Keratinocyte (primary cell): ENCODE measurements around the gene IKZF5. TPM values are rescaled to one million over a fixed set of nuclear protein-coding genes. Genes with fewer than 3 reads are reported as not detected.

ENCODE experiments used
- DNase-seq: peaks from one replicate; pipeline ENCODE4 v3.0.0-alpha.2; 2011; ENCODE audit warnings: low read depth, missing footprints, low spot score
- FAIRE-seq: peaks from 2 replicates; lab custom pipeline; 2011; peaks lifted over from hg19 to GRCh38; lab: Jason Lieb, UNC
- H2AFZ ChIP-seq: 2 replicates; pipeline ENCODE4 v1.6.0; 2012; ENCODE audit warnings: low read length, control low read depth, inconsistent platforms; ENCODE audit not compliant: control insufficient read depth
- H3K27ac ChIP-seq: 2 replicates; pipeline ENCODE4 v1.5.1; 2011; ENCODE audit warnings: low read length; ENCODE audit not compliant: control insufficient read depth, insufficient read depth
- H3K27me3 ChIP-seq: 3 replicates; pipeline ENCODE4 v1.6.0; 2011; ENCODE audit warnings: low read length; ENCODE audit not compliant: control insufficient read depth, insufficient read depth; ENCODE audit errors: extremely low read depth
- H3K36me3 ChIP-seq, 2 experiments: 2 replicates in 1 of 2; 3 replicates in 1 of 2; pipeline ENCODE4 v1.5.1; 2011; ENCODE audit warnings: low read length in 2 of 2, mild to moderate bottlenecking in 1 of 2; ENCODE audit not compliant: control insufficient read depth in 2 of 2, insufficient read depth in 2 of 2; ENCODE audit errors: extremely low read depth in 1 of 2
- H3K4me1 ChIP-seq: 3 replicates; pipeline ENCODE4 v1.5.1; 2011; ENCODE audit warnings: low read length; ENCODE audit not compliant: control insufficient read depth, insufficient read depth; ENCODE audit errors: extremely low read depth
- H3K4me2 ChIP-seq: 3 replicates; pipeline ENCODE4 v1.6.0; 2011; ENCODE audit warnings: low read depth, low read length; ENCODE audit not compliant: control insufficient read depth, insufficient read depth; ENCODE audit errors: extremely low read depth
- H3K4me3 ChIP-seq, 3 experiments: fragments of 200-600 bp in 1 of 3; sonication (generic) in 1 of 3; 2 replicates in 2 of 3; 3 replicates in 1 of 3; pipeline ENCODE4 v1.5.1; 2011 to 2016; ENCODE audit warnings: low read length in 3 of 3, mild to moderate bottlenecking in 3 of 3, control low read depth in 2 of 3, inconsistent platforms in 1 of 3, low read depth in 1 of 3, mixed read lengths in 1 of 3, mixed run types in 1 of 3, moderate library complexity in 1 of 3; ENCODE audit not compliant: control insufficient read depth in 2 of 3, insufficient read depth in 2 of 3; ENCODE audit errors: extremely low read depth in 1 of 3
- H3K79me2 ChIP-seq: 2 replicates; pipeline ENCODE4 v1.6.0; 2012; ENCODE audit warnings: low read length; ENCODE audit not compliant: control insufficient read depth, insufficient read depth
- H3K9ac ChIP-seq: 3 replicates; pipeline ENCODE4 v1.6.0; 2011; ENCODE audit warnings: low read length; ENCODE audit not compliant: control insufficient read depth, insufficient read depth; ENCODE audit errors: extremely low read depth
- H3K9me1 ChIP-seq: 3 replicates; pipeline ENCODE4 v1.6.0; 2011; ENCODE audit warnings: low read length; ENCODE audit not compliant: control insufficient read depth, insufficient read depth; ENCODE audit errors: extremely low read depth
- H3K9me3 ChIP-seq: 2 replicates; pipeline ENCODE4 v1.5.1; 2012; ENCODE audit warnings: low read depth, low read length; ENCODE audit not compliant: control insufficient read depth
- H4K20me1 ChIP-seq: 3 replicates; pipeline ENCODE4 v1.6.0; 2011; ENCODE audit warnings: low read length; ENCODE audit not compliant: control insufficient read depth, insufficient read depth; ENCODE audit errors: extremely low read depth
- CTCF ChIP-seq, 3 experiments: IDR thresholded peaks in 1 of 3; conservative IDR thresholded peaks in 1 of 3; optimal IDR thresholded peaks in 1 of 3; 2 replicates in 2 of 3; 3 replicates in 1 of 3; pipeline versions ENCODE3 to v1.5.1; 2011; ENCODE audit warnings: low read length in 3 of 3, mild to moderate bottlenecking in 3 of 3, moderate library complexity in 2 of 3, control low read depth in 1 of 3, inconsistent platforms in 1 of 3; ENCODE audit not compliant: insufficient read depth in 2 of 3; ENCODE audit errors: extremely low read depth in 1 of 3
- EZH2 ChIP-seq: IDR thresholded peaks from one replicate; pipeline ENCODE4 v1.6.1; 2012; ENCODE audit warnings: inconsistent platforms, mild to moderate bottlenecking, low read length, moderate library complexity
- dilution Hi-C: fragments of 300-500 bp; cut with MboI; formaldehyde crosslinking; loops from one replicate; pipeline ENCODE4 v1.7.0; 2020; ENCODE audit warnings: low sequenced_read_pairs; ENCODE audit not compliant: extremely low pct_ligation_motif_present
- polyA plus RNA-seq, 5 experiments: library from polyadenylated mRNA; depleted of rRNA in 3 of 5; stranded (reverse) in 3 of 5; stranded (forward) in 1 of 5; unstranded in 1 of 5; fragments of >200 nt; gene quantifications; 1 replicate in 1 of 5; 2 replicates in 3 of 5; 3 replicates in 1 of 5; pipeline versions ENCODE4 v1.2.1 to v1.2.3, GENCODE V29; 2011 to 2012; ENCODE audit warnings: missing spikeins in 2 of 5, low read depth in 1 of 5, low replicate concordance in 1 of 5

The IKZF5 gene
- polyA plus RNA-seq, 1 donor (not counting 4 experiments of a cell fraction or from before 2014, with no cell fraction given) = 6.5 TPM

DNA sequence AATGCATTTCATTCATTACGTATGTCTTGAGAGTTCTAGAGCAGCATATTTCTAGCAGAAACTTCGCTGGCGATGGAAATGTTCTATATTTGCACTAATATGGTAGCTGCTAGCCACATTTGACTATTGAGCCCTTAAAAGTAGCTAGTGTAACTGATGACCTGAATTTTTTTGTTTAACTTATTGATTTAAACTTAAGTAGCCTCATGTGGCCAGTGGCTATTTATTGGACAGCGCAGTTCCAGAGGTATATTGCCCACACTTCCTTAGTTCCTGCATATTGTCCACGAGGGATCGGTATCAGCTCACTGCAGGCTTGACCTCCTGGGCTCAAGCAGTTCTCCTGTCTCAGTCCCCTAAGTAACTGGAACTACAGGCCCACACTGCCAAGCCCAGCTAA, 24.7 kb downstream of the IKZF5 start:
- Histone ChIP-seq H3K4me2 (no peak overlapping the region), H3K27ac (no peak overlapping the region), H3K36me3 (peaks cover 2 to 8% of the 10 kb centered on the region in 2 experiments), H4K20me1 (no peaks in the 10 kb centered on the region), H3K4me3 (no peak overlapping the region), H3K9ac (no peak overlapping the region), H3K27me3 (no peaks in the 10 kb centered on the region), H3K79me2 (no peaks in the 10 kb centered on the region), H2AFZ (no peak overlapping the region), H3K9me3 (no peaks in the 10 kb centered on the region), H3K4me1 (peaks cover 5% of the 10 kb centered on the region), H3K9me1 (no peaks in the 10 kb centered on the region)
- dilution Hi-C loops = no loop called here
- no peak for DNase-seq
- no peak for TF ChIP-seq CTCF (optimal IDR thresholded peaks at IDR 0.05 in 1 of 3, IDR thresholded peaks at IDR 0.05 in 1 of 3, conservative IDR thresholded peaks at IDR 0.05 in 1 of 3; ENCODE audit: extremely low read depth in 1 of 3, insufficient read depth in 2 of 3, low read length in 3 of 3)
- no peak for TF ChIP-seq EZH2
- no peak for FAIRE-seq

DNA sequence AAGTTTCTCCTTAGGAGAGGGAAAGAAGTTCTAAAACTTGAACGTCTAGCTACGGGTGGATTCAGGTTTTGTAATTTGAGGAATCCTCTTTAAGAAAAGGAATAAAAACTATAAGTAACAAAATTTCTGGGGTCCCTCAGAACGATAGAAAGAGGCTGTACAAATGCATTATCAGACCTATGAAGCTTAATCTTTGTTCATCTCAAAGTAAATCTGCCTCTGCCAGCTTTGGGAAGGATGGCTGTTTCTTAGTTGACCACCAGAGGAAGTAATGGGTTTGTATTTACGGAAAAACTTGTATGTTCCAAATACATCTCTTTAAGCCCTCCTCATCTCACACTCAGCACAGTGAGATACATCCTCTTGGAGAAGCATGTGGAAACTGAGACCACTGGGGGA, 27.5 kb downstream of the IKZF5 start:
- Histone ChIP-seq H3K4me1 (peaks cover 5% of the 10 kb centered on the region), H3K27ac (peak overlapping the region; percentile 34), H3K9ac (peak overlapping the region; percentile 91), H3K4me3 (peak overlapping the region; percentile 52 to 83 (median 61)), H3K9me3 (no peaks in the 10 kb centered on the region), H2AFZ (peak overlapping the region; percentile 61), H3K9me1 (no peaks in the 10 kb centered on the region), H3K36me3 (peaks cover 2 to 6% of the 10 kb centered on the region in 2 experiments), H4K20me1 (no peaks in the 10 kb centered on the region), H3K79me2 (no peaks in the 10 kb centered on the region), H3K4me2 (peak overlapping the region; percentile 82), H3K27me3 (no peaks in the 10 kb centered on the region)
- FAIRE-seq = no peak
- DNase-seq = no peak
- TF ChIP-seq CTCF (optimal IDR thresholded peaks at IDR 0.05 in 1 of 3, IDR thresholded peaks at IDR 0.05 in 1 of 3, conservative IDR thresholded peaks at IDR 0.05 in 1 of 3; ENCODE audit: extremely low read depth in 1 of 3, insufficient read depth in 2 of 3, low read length in 3 of 3) (peak in 2 of 3 experiments; percentile 28 to 58), EZH2 (no peak)
- dilution Hi-C loops = no loop called here
